PFSK-1 (cell line): ENCODE data around the gene NFIA.

Experiments
- FOXP2 ChIP-seq: optimal IDR thresholded peaks from 2 replicates; pipeline ENCODE3; 2011; ENCODE audit warnings: borderline replicate concordance, control low read depth, inconsistent platforms; ENCODE audit not compliant: insufficient read depth; ENCODE audit errors: extremely low read length, extremely low read depth
- POLR2AphosphoS5 ChIP-seq: IDR thresholded peaks from 2 replicates; pipeline ENCODE4 v1.6.1; 2012; ENCODE audit warnings: low read depth, mild to moderate bottlenecking, control low read depth, low read length, moderate library complexity
- SIN3A ChIP-seq: IDR thresholded peaks from 2 replicates; pipeline ENCODE4 v1.6.1; 2012; ENCODE audit warnings: mild to moderate bottlenecking, low read length, moderate library complexity, borderline replicate concordance; ENCODE audit not compliant: insufficient read depth
- TAF1 ChIP-seq: IDR thresholded peaks from 2 replicates; pipeline ENCODE4 v1.6.1; 2012; ENCODE audit warnings: low read length, control low read depth, borderline replicate concordance; ENCODE audit not compliant: insufficient read depth
- TF ChIP-seq, protein P1 (sequence below), 2 experiments: IDR thresholded peaks; 2 replicates each; pipeline versions ENCODE4 v1.6.1 to v1.8.0; 2011 to 2012; ENCODE audit warnings: low read depth in 2 of 2, low read length in 2 of 2, control low read depth in 1 of 2, inconsistent platforms in 1 of 2, mild to moderate bottlenecking in 1 of 2, moderate library complexity in 1 of 2; ENCODE audit not compliant: insufficient read depth in 1 of 2

NFIA gene

DNA sequence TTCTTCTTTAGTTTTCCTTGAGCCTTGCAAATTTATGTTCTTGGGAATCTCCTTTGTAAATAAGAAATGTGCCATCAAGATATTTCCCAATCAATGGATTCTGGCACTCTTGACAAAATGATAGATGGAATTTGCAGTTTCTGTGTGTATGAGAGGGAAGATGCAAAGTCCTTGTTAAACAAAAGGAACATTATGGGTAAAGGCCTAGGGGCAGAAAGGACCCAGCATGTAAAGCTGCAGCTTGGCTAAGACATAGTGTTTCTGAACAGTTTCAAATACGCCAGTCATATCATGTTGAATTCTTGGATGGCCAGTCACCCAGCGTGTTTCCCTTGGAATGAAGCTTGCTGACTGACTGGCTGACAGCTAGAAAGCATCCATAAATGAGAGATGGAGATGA, 210.8 kb downstream of the NFIA start:
- TF ChIP-seq, protein P1, sequence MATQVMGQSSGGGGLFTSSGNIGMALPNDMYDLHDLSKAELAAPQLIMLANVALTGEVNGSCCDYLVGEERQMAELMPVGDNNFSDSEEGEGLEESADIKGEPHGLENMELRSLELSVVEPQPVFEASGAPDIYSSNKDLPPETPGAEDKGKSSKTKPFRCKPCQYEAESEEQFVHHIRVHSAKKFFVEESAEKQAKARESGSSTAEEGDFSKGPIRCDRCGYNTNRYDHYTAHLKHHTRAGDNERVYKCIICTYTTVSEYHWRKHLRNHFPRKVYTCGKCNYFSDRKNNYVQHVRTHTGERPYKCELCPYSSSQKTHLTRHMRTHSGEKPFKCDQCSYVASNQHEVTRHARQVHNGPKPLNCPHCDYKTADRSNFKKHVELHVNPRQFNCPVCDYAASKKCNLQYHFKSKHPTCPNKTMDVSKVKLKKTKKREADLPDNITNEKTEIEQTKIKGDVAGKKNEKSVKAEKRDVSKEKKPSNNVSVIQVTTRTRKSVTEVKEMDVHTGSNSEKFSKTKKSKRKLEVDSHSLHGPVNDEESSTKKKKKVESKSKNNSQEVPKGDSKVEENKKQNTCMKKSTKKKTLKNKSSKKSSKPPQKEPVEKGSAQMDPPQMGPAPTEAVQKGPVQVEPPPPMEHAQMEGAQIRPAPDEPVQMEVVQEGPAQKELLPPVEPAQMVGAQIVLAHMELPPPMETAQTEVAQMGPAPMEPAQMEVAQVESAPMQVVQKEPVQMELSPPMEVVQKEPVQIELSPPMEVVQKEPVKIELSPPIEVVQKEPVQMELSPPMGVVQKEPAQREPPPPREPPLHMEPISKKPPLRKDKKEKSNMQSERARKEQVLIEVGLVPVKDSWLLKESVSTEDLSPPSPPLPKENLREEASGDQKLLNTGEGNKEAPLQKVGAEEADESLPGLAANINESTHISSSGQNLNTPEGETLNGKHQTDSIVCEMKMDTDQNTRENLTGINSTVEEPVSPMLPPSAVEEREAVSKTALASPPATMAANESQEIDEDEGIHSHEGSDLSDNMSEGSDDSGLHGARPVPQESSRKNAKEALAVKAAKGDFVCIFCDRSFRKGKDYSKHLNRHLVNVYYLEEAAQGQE (IDR thresholded peaks at IDR 0.05; ENCODE audit: insufficient read depth in 1 of 2, low read depth in 2 of 2, low read length in 2 of 2): no peak
- TF ChIP-seq POLR2AphosphoS5 (no peak), TAF1 (no peak), SIN3A (no peak), FOXP2 (no peak)

DNA sequence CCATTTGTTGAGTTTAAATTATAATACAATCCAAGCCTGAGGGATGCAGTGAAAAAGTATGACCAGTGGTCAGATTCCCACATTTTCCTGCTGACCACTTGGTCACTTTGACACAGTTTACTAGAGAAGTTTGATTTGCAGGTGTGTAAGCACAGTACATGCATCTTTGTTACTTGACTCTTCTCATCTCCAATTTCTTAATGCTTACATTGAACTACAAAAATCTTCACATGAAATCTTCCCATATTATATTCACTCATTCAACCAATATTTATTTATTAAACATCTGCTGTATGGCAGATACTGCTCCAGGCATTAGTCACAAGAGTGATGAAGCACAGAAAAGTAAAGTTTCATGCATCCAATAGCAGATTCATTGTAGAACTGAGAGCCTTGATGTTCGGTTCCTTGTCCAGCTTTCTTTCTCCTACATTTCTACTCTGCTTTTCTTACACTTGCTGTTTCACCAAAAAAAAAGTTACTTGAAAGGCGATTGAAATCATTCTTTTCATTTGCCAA, 211.7 kb downstream of the NFIA start:
- no peak for TF ChIP-seq SIN3A
- TF ChIP-seq FOXP2: no peak
- TF ChIP-seq TAF1: no peak
- TF ChIP-seq, protein P1 (IDR thresholded peaks at IDR 0.05; ENCODE audit: insufficient read depth in 1 of 2, low read depth in 2 of 2, low read length in 2 of 2): no peak
- no peak for TF ChIP-seq POLR2AphosphoS5

DNA sequence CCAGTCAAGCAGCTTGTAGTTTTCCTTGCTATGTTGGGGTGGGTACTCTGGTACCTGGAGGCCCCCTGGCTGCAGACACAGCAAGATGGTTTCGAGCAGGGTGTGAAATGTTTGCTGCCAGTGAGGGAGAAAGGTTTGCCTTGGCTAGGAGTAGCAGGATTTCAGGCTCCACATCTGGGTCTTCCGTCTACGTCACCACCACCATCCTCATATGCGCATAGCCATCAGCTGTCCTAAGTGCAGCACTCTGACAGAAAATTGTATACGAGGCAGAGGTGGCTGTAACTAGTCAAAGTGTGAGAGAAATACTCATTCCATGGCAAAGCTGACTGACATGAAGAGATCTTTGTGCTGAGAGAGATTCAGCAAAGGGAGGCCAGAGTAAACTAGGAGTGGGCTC, 212.6 kb downstream of the NFIA start:
- TF ChIP-seq SIN3A: no peak
- no peak for TF ChIP-seq FOXP2
- TF ChIP-seq TAF1: no peak
- TF ChIP-seq, protein P1 (IDR thresholded peaks at IDR 0.05; ENCODE audit: insufficient read depth in 1 of 2, low read depth in 2 of 2, low read length in 2 of 2): no peak
- no peak for TF ChIP-seq POLR2AphosphoS5

DNA sequence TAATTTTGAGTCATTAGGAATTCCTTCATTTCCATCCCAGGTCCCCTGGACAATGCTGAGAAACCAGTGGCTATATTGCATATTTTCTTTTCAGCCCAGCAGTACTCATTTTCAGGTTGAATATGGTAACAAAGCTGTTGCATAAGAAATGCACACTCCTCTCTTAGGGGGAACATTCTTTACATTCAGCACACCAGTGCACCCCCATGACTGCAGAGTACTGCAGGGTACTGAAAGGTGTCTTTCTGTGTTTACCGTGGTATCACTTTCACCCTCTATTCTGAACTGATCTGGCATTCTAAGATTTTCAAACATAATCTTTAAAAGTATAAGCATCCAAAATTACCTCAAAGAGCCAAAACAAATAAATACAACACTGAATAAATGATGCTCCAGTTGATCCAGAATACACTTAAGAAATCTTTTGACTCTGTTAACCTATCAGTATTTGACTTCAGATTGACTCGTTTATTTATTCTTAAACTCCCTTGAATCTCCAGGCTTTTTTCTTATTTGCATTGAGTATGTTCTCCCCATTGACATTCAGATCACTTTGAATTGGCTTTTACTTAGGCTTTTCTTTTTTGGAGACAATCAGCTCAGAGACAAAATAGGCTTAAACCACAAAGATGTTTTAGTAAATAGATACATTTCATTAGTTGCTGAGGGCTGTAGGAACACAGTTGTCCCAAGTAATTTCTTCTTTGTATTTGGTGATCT, 213.6 kb downstream of the NFIA start:
- TF ChIP-seq POLR2AphosphoS5 (no peak), TAF1 (no peak), FOXP2 (no peak), SIN3A (no peak)
- TF ChIP-seq, protein P1 (IDR thresholded peaks at IDR 0.05; ENCODE audit: insufficient read depth in 1 of 2, low read depth in 2 of 2, low read length in 2 of 2): no peak

DNA sequence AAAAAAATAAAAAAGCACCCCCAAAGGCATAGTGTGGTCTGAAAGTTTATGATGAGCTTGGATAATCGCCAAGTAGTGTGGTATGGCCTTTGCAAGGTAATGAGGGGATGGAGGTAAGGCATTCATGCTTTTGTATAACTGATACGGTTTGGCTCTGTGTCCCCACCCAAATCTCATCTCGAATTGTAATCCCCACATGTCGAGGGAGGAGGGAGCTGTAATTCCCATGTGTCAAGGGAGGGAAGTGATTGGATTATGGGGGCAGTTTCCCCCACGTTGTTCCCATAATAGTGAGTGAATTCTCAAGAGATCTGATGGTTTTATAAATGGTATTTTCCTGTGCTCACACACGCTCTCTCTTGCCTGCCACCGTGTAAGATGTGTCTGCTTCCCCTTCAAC, 215.5 kb downstream of the NFIA start:
- TF ChIP-seq TAF1 (no peak), FOXP2 (no peak), POLR2AphosphoS5 (no peak), SIN3A (no peak)
- TF ChIP-seq, protein P1 (IDR thresholded peaks at IDR 0.05; ENCODE audit: insufficient read depth in 1 of 2, low read depth in 2 of 2, low read length in 2 of 2): no peak
